Progenitor cell of endocrine pancreas (in vitro differentiated cells): Measurements from ENCODE around the gene NR1I2. TPM values are rescaled to one million over a fixed set of nuclear protein-coding genes. Genes with fewer than 3 reads are reported as not detected.

ENCODE experiments used
- DNase-seq: peaks from one replicate; pipeline ENCODE4 v3.0.0; 2021; ENCODE audit warnings: low spot score; ENCODE audit not compliant: unreplicated experiment
- H3K27ac Mint-ChIP-seq: 2 replicates; pipeline ENCODE4 v1.8.0; 2021; ENCODE audit warnings: mild to moderate bottlenecking, moderate library complexity, mixed read lengths
- H3K27me3 Mint-ChIP-seq: 2 replicates; pipeline ENCODE4 v1.8.0; 2021; ENCODE audit warnings: mixed read lengths
- H3K36me3 Mint-ChIP-seq: 2 replicates; pipeline ENCODE4 v1.8.0; 2022; ENCODE audit warnings: mixed read lengths; ENCODE audit not compliant: insufficient read depth
- H3K4me1 Mint-ChIP-seq: 2 replicates; pipeline ENCODE4 v1.8.0; 2021; ENCODE audit warnings: low read depth, mixed read lengths
- H3K4me3 Mint-ChIP-seq: 2 replicates; pipeline ENCODE4 v1.8.0; 2021; ENCODE audit warnings: low read depth, mild to moderate bottlenecking, moderate library complexity, mixed read lengths
- H3K9me3 Mint-ChIP-seq: 2 replicates; pipeline ENCODE4 v1.8.0; 2021; ENCODE audit warnings: low read depth, mixed read lengths
- total RNA-seq: library from RNA; stranded (reverse); gene quantifications from 2 replicates; pipeline ENCODE4 v1.2.1, GENCODE V29; 2021
- TF ChIP-seq, protein P1 (sequence below): fragments of 200-600 bp; sonication (generic); IDR thresholded peaks from one replicate; pipeline ENCODE4 v1.5.0; 2021; ENCODE audit warnings: antibody characterized with exemption, mild to moderate bottlenecking; ENCODE audit not compliant: unreplicated experiment

NR1I2 gene
- total RNA-seq, 1 donor from 2014 or later = 0.62 TPM

DNA sequence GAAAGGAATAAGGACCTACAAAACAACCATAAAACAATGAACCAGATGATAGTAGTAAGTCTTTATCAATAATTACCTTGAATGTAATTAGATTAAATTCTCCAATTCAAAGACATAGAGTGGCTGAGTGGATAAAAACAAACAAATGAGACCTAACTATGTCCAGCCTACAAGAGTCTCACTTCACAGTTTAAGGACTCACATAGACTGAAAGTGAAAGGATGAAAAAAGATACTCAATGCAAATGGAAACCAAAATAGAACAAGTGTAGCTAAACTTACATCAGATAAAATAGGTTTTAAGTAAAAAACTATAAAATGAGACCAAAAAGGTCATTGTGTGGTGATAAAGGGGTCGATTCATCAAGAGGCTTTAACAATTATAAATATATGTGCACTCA, 21.9 kb upstream of the NR1I2 start:
- DNase-seq = no peak
- no peak overlapping the region for H3K27ac Mint-ChIP-seq
- H3K27me3 Mint-ChIP-seq = no peaks in the 10 kb centered on the region
- H3K4me1 Mint-ChIP-seq = no peaks in the 10 kb centered on the region
- H3K36me3 Mint-ChIP-seq = peaks cover 64% of the 10 kb centered on the region
- TF ChIP-seq, protein P1, sequence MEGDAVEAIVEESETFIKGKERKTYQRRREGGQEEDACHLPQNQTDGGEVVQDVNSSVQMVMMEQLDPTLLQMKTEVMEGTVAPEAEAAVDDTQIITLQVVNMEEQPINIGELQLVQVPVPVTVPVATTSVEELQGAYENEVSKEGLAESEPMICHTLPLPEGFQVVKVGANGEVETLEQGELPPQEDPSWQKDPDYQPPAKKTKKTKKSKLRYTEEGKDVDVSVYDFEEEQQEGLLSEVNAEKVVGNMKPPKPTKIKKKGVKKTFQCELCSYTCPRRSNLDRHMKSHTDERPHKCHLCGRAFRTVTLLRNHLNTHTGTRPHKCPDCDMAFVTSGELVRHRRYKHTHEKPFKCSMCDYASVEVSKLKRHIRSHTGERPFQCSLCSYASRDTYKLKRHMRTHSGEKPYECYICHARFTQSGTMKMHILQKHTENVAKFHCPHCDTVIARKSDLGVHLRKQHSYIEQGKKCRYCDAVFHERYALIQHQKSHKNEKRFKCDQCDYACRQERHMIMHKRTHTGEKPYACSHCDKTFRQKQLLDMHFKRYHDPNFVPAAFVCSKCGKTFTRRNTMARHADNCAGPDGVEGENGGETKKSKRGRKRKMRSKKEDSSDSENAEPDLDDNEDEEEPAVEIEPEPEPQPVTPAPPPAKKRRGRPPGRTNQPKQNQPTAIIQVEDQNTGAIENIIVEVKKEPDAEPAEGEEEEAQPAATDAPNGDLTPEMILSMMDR = no peak
- peaks cover 34% of the 10 kb centered on the region for H3K9me3 Mint-ChIP-seq
- no peak overlapping the region for H3K4me3 Mint-ChIP-seq

DNA sequence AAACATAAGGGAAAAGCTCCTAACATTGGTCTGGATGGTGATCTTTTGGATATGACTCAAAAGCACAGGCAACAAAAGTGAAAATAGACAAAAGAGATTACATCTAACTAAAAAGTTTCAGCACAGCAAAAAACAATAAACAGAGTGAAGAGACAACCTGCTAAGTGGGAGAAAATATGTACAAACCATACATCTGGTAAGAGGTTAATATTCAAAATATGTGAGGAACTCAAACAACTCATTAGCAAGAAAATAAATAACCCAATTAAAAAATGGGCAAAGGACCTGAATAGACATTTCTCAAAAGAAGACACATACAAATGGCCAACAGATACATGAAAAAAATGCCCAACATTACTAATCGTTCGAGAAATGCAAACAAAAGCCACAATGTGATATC, 19.0 kb upstream of the NR1I2 start:
- no peak overlapping the region for H3K4me3 Mint-ChIP-seq
- H3K4me1 Mint-ChIP-seq = no peaks in the 10 kb centered on the region
- DNase-seq = no peak
- no peaks in the 10 kb centered on the region for H3K27me3 Mint-ChIP-seq
- no peak overlapping the region for H3K27ac Mint-ChIP-seq
- TF ChIP-seq, protein P1 = no peak
- H3K9me3 Mint-ChIP-seq = peaks cover 34% of the 10 kb centered on the region
- H3K36me3 Mint-ChIP-seq = peaks cover 52% of the 10 kb centered on the region

DNA sequence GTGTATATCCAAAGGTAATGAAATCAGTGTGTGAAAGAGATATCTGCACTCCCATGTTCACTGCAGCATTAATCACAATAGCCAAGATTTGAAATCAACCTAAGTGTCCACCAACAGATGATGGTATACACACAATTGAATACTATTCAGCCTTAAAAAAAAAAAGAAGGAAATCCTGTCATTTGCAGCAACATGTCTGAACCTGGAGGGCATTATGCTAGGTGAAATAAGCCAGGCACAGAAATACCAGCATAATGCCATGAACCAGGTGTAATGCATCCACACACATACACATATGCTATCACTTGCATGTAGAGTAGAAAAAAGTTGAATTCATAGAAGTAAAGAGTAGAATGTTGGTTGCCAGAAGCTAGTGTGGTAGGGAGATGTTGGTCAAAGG, 18.4 kb upstream of the NR1I2 start:
- Mint-ChIP-seq H3K9me3 (peaks cover 34% of the 10 kb centered on the region), H3K4me1 (no peaks in the 10 kb centered on the region), H3K27ac (no peak overlapping the region), H3K4me3 (no peak overlapping the region), H3K27me3 (no peaks in the 10 kb centered on the region), H3K36me3 (peaks cover 47% of the 10 kb centered on the region)
- DNase-seq = no peak
- TF ChIP-seq, protein P1 = no peak

DNA sequence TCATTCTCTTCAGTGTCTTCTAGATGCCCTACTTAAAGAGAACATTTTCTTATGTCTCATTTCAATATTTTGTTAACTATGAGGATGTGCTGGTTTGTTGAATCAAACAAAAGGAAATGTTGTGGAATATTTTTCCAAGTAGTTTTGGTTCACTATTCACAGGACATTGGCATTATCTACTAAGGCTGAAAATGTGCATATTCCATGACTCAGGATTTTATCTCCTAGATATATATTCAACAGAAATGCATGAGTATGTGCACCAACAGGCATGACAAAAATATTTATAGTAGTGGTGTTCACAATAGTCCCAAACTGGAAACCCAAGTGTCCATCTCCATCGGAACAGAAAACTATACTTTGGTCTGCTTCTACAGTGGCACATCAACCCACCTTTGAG, 16.7 kb upstream of the NR1I2 start:
- no peak overlapping the region for H3K4me3 Mint-ChIP-seq
- TF ChIP-seq, protein P1 = no peak
- no peaks in the 10 kb centered on the region for H3K4me1 Mint-ChIP-seq
- no peak for DNase-seq
- no peaks in the 10 kb centered on the region for H3K27me3 Mint-ChIP-seq
- no peak overlapping the region for H3K27ac Mint-ChIP-seq
- peaks cover 35% of the 10 kb centered on the region for H3K36me3 Mint-ChIP-seq
- peaks cover 26% of the 10 kb centered on the region for H3K9me3 Mint-ChIP-seq

DNA sequence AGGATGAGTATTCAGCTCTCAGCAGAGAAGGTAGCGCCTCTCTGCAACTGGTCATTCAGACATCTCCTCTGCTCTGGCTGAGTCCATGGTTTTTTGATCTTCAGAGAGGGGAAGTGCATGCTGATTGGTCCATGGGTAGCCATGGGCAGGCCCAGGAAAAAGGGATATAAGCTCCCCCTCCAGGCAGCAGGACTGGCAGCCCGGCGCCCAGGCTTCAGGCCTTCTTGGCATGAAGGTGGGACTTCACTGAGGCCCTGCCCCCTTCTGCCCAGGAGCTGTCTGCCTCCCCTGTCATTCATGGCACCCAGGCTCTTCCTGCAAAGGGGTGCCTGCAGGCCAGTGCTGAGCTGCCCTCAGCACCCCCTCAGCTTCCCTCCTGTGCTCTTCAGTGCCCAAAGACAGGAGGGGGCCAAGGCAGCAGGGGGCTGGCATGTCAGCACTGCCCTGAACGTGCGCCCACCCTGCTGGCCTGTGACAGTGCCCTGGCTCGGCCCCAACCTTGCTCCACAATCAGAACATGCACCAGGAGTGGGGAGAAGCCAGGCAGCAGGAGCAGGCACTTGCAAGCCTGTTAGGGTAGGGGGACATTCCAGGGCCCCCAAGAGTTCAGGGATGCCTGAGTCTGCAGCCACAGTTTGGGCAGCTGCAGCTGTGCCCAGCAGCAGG, 13.8 kb upstream of the NR1I2 start:
- H3K36me3 Mint-ChIP-seq = peaks cover 9% of the 10 kb centered on the region
- TF ChIP-seq, protein P1 = no peak
- DNase-seq = no peak
- no peaks in the 10 kb centered on the region for H3K9me3 Mint-ChIP-seq
- no peak overlapping the region for H3K4me3 Mint-ChIP-seq
- H3K27ac Mint-ChIP-seq = no peak overlapping the region
- no peaks in the 10 kb centered on the region for H3K27me3 Mint-ChIP-seq
- no peaks in the 10 kb centered on the region for H3K4me1 Mint-ChIP-seq
